Pancreas (tissue), 10 donors: Measurements from ENCODE around the gene BOLA2. TPM values are rescaled to one million over a fixed set of nuclear protein-coding genes. Genes with fewer than 3 reads are reported as not detected.
A peak's percentile ranks its signal among the peaks of the same experiment; 100 is the strongest.
"Not testable (repeated sequence)": the region's sequence is repeated elsewhere in the genome, so short reads cannot be mapped to it uniquely, and the experiment has no call there.

Experiments used
- ATAC-seq, 4 donors: fragments of 200-7000 bp; cut with Tn5 transposase; one replicate each; pipeline versions ENCODE4 v1.8.0 to v1.9.1; 2020; ENCODE audit warnings: mild to moderate bottlenecking in 4 of 4, moderate library complexity in 4 of 4
- DNase-seq, 6 donors: peaks; one replicate each; pipeline ENCODE4 v3.0.0-alpha.2; 2020
- FAIRE-seq: peaks from 2 replicates; lab custom pipeline; 2012; peaks lifted over from hg19 to GRCh38; lab: Jason Lieb, UNC
- H3K27ac ChIP-seq, 4 donors: fragments of 200-600 bp; sonication (generic); 1 replicate in 3 of 4; 2 replicates in 1 of 4; pipeline versions ENCODE4 v1.5.0 to v1.8.0; 2020
- H3K27me3 ChIP-seq, 4 donors: fragments of 200-600 bp; one replicate each; pipeline ENCODE4 v1.8.0; 2021
- H3K36me3 ChIP-seq, 3 donors: fragments of 200-600 bp; sonication (generic) in 1 of 3; one replicate each; pipeline versions ENCODE4 v1.5.0 to v1.8.0; 2020 to 2021
- H3K4me1 ChIP-seq, 3 donors: fragments of 200-600 bp; one replicate each; pipeline ENCODE4 v1.8.0; 2021
- H3K4me3 ChIP-seq, 4 donors: fragments of 200-600 bp; sonication (generic) in 2 of 4; one replicate each; pipeline versions ENCODE4 v1.5.0 to v1.8.0; 2020 to 2021
- H3K9me3 ChIP-seq, 4 donors: fragments of 200-600 bp; one replicate each; pipeline ENCODE4 v1.8.0; 2021
- whole genome bisulfite sequencing, 2 donors: extraction: QIAGEN DNeasy Blood & Tissue Kit; methylation state at CpG; one replicate each; pipeline ENCODE4 v1.1.7; 2013; 5-methylcytosine and 5-hydroxymethylcytosine counted together
- intact Hi-C, 3 donors: fragments of 100-400 bp; cut with DNase I; formaldehyde crosslinking; loops; one replicate each; pipeline versions ENCODE4 v1.11.1 to v1.14.2; 2022
- polyA plus RNA-seq, 2 donors: library from polyadenylated mRNA; stranded (reverse); fragments of 200-250 nt; gene quantifications; one replicate each; pipeline ENCODE4 v1.2.3, GENCODE V29; 2013
- total RNA-seq, 6 donors: library from RNA; stranded (reverse); fragmentation: NEBNext Ultra II Directional in 4 of 6; extraction: Animal tissue kit (Norgen Biotek cat#: 25700) in 4 of 6; gene quantifications; one replicate each; pipeline versions ENCODE4 v1.2.1 to v1.2.4, GENCODE V29; 2021 to 2023
- donor health status: healthy with polysubstance abuse.
- donor health status: DM: no; HTN: no; CAD: no; lungs with moderate emphysema.
- donor health status: DM: no; HTN: no; CAD: no.
- donor health status: control.
- donor health status: control.
- donor health status: Bipolar disorder and iron deficiency.
- donor health status: DM: yes; HTN: yes; CAD: no.
- donor health status: DM: no; HTN: no; CAD: no.
- donor health status: DM: no; HTN: no; CAD: no.
- donor health status: DM: yes; HTN: yes; CAD: no.

The BOLA2 gene
- total RNA-seq (1 to 10 TPM; 1.1 to 3.5 (median 2.0) TPM), polyA plus RNA-seq (1 to 10 TPM; 7.4 to 9.0 TPM)

GRCh38 chr16:29454269-29454668, at the start of gene BOLA2, which contains the start of gene SLX1B:
TSS of gene BOLA2 (minus strand) at chr16:29454351. CDS start at chr16:29454253, 98 bp downstream.
TSS of gene SLX1B (plus strand) at chr16:29454533.
- ATAC-seq = peak; percentile 90 to 96 (median 91)
- H3K27ac ChIP-seq, H3K9me3 ChIP-seq, H3K27me3 ChIP-seq, DNase-seq, intact Hi-C loops, H3K4me1 ChIP-seq, H3K4me3 ChIP-seq, H3K36me3 ChIP-seq: not testable (repeated sequence)
- no CpG with 5 or more reads among the region's 33 CpGs for WGBS, 2 donors
- FAIRE-seq = peak; percentile 96

- H3K36me3 ChIP-seq, H3K27me3 ChIP-seq, H3K4me1 ChIP-seq, intact Hi-C loops, H3K9me3 ChIP-seq, ATAC-seq, H3K4me3 ChIP-seq, H3K27ac ChIP-seq, FAIRE-seq: not testable (repeated sequence)
- peak; percentile 1 to 55 (median 12) for DNase-seq
- WGBS, 2 donors = 58 to 59% methylated on average over 5 to 6 of the region's 12 CpGs
Measured at GRCh38 chr16:29482276-29482675, 28.1 kb upstream of the BOLA2 start.

- H3K27me3 ChIP-seq, FAIRE-seq, H3K9me3 ChIP-seq, intact Hi-C loops, H3K4me1 ChIP-seq, DNase-seq, H3K36me3 ChIP-seq, H3K27ac ChIP-seq, H3K4me3 ChIP-seq, ATAC-seq: not testable (repeated sequence)
- WGBS, 2 donors = no CpG with 5 or more reads among the region's 4 CpGs
Measured at GRCh38 chr16:29472065-29472464, 17.9 kb upstream of the BOLA2 start.

GRCh38 chr16:29469660-29470059, 15.5 kb upstream of the BOLA2 start:
- DNase-seq (peak; percentile 25 to 72 (median 59)), ATAC-seq (peak; percentile 71 to 83 (median 77))
- WGBS, 2 donors = 21 to 22% methylated on average over 5 of the region's 6 CpGs
- H3K36me3 ChIP-seq, H3K4me1 ChIP-seq, H3K9me3 ChIP-seq, H3K27me3 ChIP-seq, H3K4me3 ChIP-seq, intact Hi-C loops, FAIRE-seq: not testable (repeated sequence)
- H3K27ac ChIP-seq = peak overlapping the region in 1 of 4 donors; percentile 62

GRCh38 chr16:29467654-29468366, 13.7 kb upstream of the BOLA2 start:
- H3K9me3 ChIP-seq, H3K36me3 ChIP-seq, H3K27me3 ChIP-seq, intact Hi-C loops, H3K4me1 ChIP-seq, FAIRE-seq, H3K4me3 ChIP-seq, DNase-seq, H3K27ac ChIP-seq: not testable (repeated sequence)
- no CpG with 5 or more reads among the region's 10 CpGs for WGBS, 2 donors
- peak in 3 of 4 donors; percentile 34 to 53 (median 46) for ATAC-seq

GRCh38 chr16:29466904-29467303, 12.8 kb upstream of the BOLA2 start:
- DNase-seq, H3K27me3 ChIP-seq, H3K4me1 ChIP-seq, H3K27ac ChIP-seq, intact Hi-C loops, FAIRE-seq, H3K9me3 ChIP-seq, H3K36me3 ChIP-seq, H3K4me3 ChIP-seq: not testable (repeated sequence)
- no CpG with 5 or more reads among the region's 33 CpGs for WGBS, 2 donors
- ATAC-seq = peak; percentile 27 to 35 (median 34)

GRCh38 chr16:29465985-29466824, 12.1 kb upstream of the BOLA2 start:
- H3K27ac ChIP-seq, FAIRE-seq, intact Hi-C loops, H3K9me3 ChIP-seq, H3K27me3 ChIP-seq, H3K36me3 ChIP-seq, H3K4me1 ChIP-seq, H3K4me3 ChIP-seq, DNase-seq: not testable (repeated sequence)
- ATAC-seq = peak; percentile 56 to 74 (median 64)
- no CpG with 5 or more reads among the region's 57 CpGs for WGBS, 2 donors

- H3K4me3 ChIP-seq, FAIRE-seq, DNase-seq, H3K4me1 ChIP-seq, H3K27me3 ChIP-seq, H3K36me3 ChIP-seq, H3K27ac ChIP-seq, intact Hi-C loops, H3K9me3 ChIP-seq: not testable (repeated sequence)
- WGBS, 2 donors = no CpG with 5 or more reads among the region's 9 CpGs
- peak; percentile 63 to 79 (median 66) for ATAC-seq
Measured at GRCh38 chr16:29460647-29461030, 6.5 kb upstream of the BOLA2 start.

GRCh38 chr16:29459706-29460646, 5.8 kb upstream of the BOLA2 start, which contains the start of gene SULT1A4:
TSS of gene SULT1A4 (plus strand) at chr16:29459913. CDS start at chr16:29461386, 1,473 bp downstream.
- WGBS, 2 donors = no CpG with 5 or more reads among the region's 13 CpGs
- H3K27ac ChIP-seq, DNase-seq, H3K4me1 ChIP-seq, FAIRE-seq, intact Hi-C loops, H3K4me3 ChIP-seq, H3K9me3 ChIP-seq, H3K36me3 ChIP-seq, H3K27me3 ChIP-seq: not testable (repeated sequence)
- peak; percentile 74 to 82 (median 80) for ATAC-seq

GRCh38 chr16:29457660-29458059, 3.5 kb upstream of the BOLA2 start:
- H3K4me1 ChIP-seq, H3K4me3 ChIP-seq, H3K27ac ChIP-seq, ATAC-seq, H3K27me3 ChIP-seq, intact Hi-C loops, FAIRE-seq, H3K9me3 ChIP-seq, H3K36me3 ChIP-seq: not testable (repeated sequence)
- DNase-seq = peak in 3 of 6 donors; percentile 4 to 10 (median 7)
- WGBS, 2 donors = 90 to 100% methylated on average over 1 of the region's 2 CpGs

- H3K4me3 ChIP-seq, H3K36me3 ChIP-seq, DNase-seq, H3K27me3 ChIP-seq, H3K4me1 ChIP-seq, intact Hi-C loops, H3K27ac ChIP-seq, H3K9me3 ChIP-seq, FAIRE-seq: not testable (repeated sequence)
- no CpG with 5 or more reads among the region's 29 CpGs for WGBS, 2 donors
- peak; percentile 68 to 86 (median 76) for ATAC-seq
Measured at GRCh38 chr16:29454828-29455227, 677 bp upstream of the BOLA2 start.
